A673 (cell line): ENCODE data around the gene MAPK11. TPM values are rescaled to one million over a fixed set of nuclear protein-coding genes. Genes with fewer than 3 reads are reported as not detected.
A peak's percentile ranks its signal among the peaks of the same experiment; 100 is the strongest.

Source experiments
- BruUV-seq: library from RNA; stranded (reverse); fragments of 400-500 nt; replicated peaks from 2 replicates; lab custom pipeline; 2021; lab: Mats Ljungman, UMichigan
- CTCF ChIA-PET: fragments of 300-600 bp; sonication (Branson Sonifier 250); formaldehyde crosslinking; loops from one replicate; lab custom pipeline; 2022; ENCODE audit warnings: antibody characterized with exemption; lab: Charles Lee
- POLR2A ChIA-PET: fragments of 300-600 bp; sonication (Branson Sonifier 250); formaldehyde crosslinking; loops from one replicate; lab custom pipeline; 2022; ENCODE audit warnings: antibody characterized with exemption; ENCODE audit not compliant: low non-redundant PET; lab: Charles Lee
- DNase-seq: peaks from one replicate; pipeline ENCODE4 v3.0.0-alpha.2; 2015; ENCODE audit warnings: low spot score
- H3K27ac ChIP-seq: fragments of 200-600 bp; sonication (generic); 2 replicates; pipeline ENCODE4 v1.5.1; 2016; ENCODE audit warnings: mixed run types, low read depth, mild to moderate bottlenecking, mixed read lengths, antibody characterized with exemption, low read length; ENCODE audit not compliant: poor library complexity, severe bottlenecking
- H3K27me3 ChIP-seq: fragments of 200-600 bp; sonication (generic); replicated peaks from 2 replicates; pipeline ENCODE4 v1.6.1; 2017; ENCODE audit warnings: mixed run types, low read depth, mild to moderate bottlenecking, mixed read lengths, antibody characterized with exemption, low read length; ENCODE audit not compliant: insufficient read depth, poor library complexity
- H3K36me3 ChIP-seq: fragments of 200-600 bp; sonication (generic); 2 replicates; pipeline ENCODE4 v1.6.1; 2016; ENCODE audit warnings: mixed run types, mild to moderate bottlenecking, mixed read lengths, antibody characterized with exemption, low read length; ENCODE audit not compliant: insufficient read depth, poor library complexity, severe bottlenecking
- H3K4me1 ChIP-seq: fragments of 200-600 bp; sonication (generic); 2 replicates; pipeline ENCODE4 v1.6.1; 2017; ENCODE audit warnings: mixed run types, mild to moderate bottlenecking, mixed read lengths, antibody characterized with exemption, low read length; ENCODE audit not compliant: insufficient read depth, poor library complexity, severe bottlenecking
- H3K4me3 ChIP-seq: fragments of 200-600 bp; sonication (generic); 2 replicates; pipeline ENCODE4 v1.5.1; 2016; ENCODE audit warnings: low read depth, mixed run types, mild to moderate bottlenecking, mixed read lengths, low read length; ENCODE audit not compliant: poor library complexity, severe bottlenecking
- H3K9me3 ChIP-seq: fragments of 200-600 bp; sonication (generic); 2 replicates; pipeline ENCODE4 v1.6.1; 2016; ENCODE audit warnings: mixed run types, low read depth, mild to moderate bottlenecking, mixed read lengths, antibody characterized with exemption, low read length; ENCODE audit not compliant: poor library complexity, severe bottlenecking
- EZH2 ChIP-seq: fragments of 200-600 bp; sonication (generic); IDR thresholded peaks from 2 replicates; pipeline ENCODE4 v1.6.1; 2017; ENCODE audit warnings: borderline replicate concordance, low read depth, mild to moderate bottlenecking, mixed read lengths, antibody characterized with exemption, low read length; ENCODE audit not compliant: poor library complexity, severe bottlenecking
- intact Hi-C: fragments of 100-400 bp; cut with micrococcal nuclease; formaldehyde crosslinking; loops from one replicate; pipeline ENCODE4 v1.10.0; 2022; ENCODE audit not compliant: unreplicated experiment
- total RNA-seq: library from RNA; stranded (reverse); gene quantifications from 2 replicates; pipeline ENCODE4 v1.2.3, GENCODE V29; 2021
- TF ChIP-seq, protein P1 (sequence below): fragments of 300-800, 200-600 bp; sonication (generic); conservative IDR thresholded peaks from 2 replicates; pipeline ENCODE4 v1.5.1; 2017; ENCODE audit warnings: low read depth, mild to moderate bottlenecking, antibody characterized with exemption, low read length, moderate library complexity, mixed read lengths

MAPK11 gene
- total RNA-seq, 1 experiment from 2014 or later, result 5.4 TPM

GRCh38 chr22:50243685-50244419 lies 26.3 kb downstream of the MAPK11 start:
- H3K36me3 ChIP-seq, result peaks cover 19% of the 10 kb centered on the region
- ChIA-PET POLR2A (interaction anchor here (1.4 kb wide), 1 partner anchor 282 kb away, joined by 4 read pairs; the partner anchor contains the start of gene SCO2), CTCF (interaction anchor here (0.6 kb wide), 2 partner anchors 9 to 532 kb away, joined by 3 to 4 read pairs; no protein-coding TSS in a partner anchor)
- no TSS peak for BruUV-seq
- TF ChIP-seq EZH2, result no peak
- TF ChIP-seq, protein P1, sequence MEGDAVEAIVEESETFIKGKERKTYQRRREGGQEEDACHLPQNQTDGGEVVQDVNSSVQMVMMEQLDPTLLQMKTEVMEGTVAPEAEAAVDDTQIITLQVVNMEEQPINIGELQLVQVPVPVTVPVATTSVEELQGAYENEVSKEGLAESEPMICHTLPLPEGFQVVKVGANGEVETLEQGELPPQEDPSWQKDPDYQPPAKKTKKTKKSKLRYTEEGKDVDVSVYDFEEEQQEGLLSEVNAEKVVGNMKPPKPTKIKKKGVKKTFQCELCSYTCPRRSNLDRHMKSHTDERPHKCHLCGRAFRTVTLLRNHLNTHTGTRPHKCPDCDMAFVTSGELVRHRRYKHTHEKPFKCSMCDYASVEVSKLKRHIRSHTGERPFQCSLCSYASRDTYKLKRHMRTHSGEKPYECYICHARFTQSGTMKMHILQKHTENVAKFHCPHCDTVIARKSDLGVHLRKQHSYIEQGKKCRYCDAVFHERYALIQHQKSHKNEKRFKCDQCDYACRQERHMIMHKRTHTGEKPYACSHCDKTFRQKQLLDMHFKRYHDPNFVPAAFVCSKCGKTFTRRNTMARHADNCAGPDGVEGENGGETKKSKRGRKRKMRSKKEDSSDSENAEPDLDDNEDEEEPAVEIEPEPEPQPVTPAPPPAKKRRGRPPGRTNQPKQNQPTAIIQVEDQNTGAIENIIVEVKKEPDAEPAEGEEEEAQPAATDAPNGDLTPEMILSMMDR, result no peak
- H3K4me1 ChIP-seq, result no peaks in the 10 kb centered on the region
- no peaks in the 10 kb centered on the region for H3K9me3 ChIP-seq
- intact Hi-C loops, result no loop called here
- no peak for DNase-seq
- H3K27ac ChIP-seq, result peak overlapping the region; percentile 93
- peak overlapping the region; percentile 98 for H3K4me3 ChIP-seq
- H3K27me3 ChIP-seq, result no peaks in the 10 kb centered on the region

DNA sequence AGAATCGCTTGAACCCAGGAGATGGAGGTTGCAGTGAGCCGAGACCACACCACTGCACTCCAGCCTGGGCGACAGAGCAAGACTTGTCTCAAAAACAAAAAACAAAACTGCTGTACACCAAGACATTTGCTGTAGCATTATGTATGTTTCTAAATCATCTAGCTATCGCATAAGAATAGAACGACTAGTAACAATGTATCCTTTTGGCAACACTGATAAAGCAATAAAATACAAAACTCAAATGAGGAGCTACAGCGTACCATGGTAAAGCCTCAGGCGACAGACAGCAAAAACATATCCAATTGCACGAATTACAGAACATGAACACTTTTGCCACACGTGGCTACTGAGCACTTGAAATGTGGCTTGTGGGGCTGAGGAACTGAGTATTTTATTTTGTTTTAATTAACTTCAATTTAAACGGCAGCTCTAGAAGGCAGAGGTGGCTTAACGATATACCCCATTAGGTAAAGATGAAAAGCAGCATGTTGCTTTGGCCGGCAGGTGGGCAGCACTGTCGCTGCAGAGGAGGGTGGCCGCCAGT lies 27.7 kb downstream of the MAPK11 start:
- H3K36me3 ChIP-seq, result peaks cover 16% of the 10 kb centered on the region
- BruUV-seq, result no TSS peak
- H3K27ac ChIP-seq, result no peak overlapping the region
- no peaks in the 10 kb centered on the region for H3K9me3 ChIP-seq
- TF ChIP-seq EZH2, result no peak
- TF ChIP-seq, protein P1, result no peak
- POLR2A ChIA-PET, result no interaction called here
- no peak for DNase-seq
- no peaks in the 10 kb centered on the region for H3K4me1 ChIP-seq
- no peaks in the 10 kb centered on the region for H3K27me3 ChIP-seq
- intact Hi-C loops, result no loop called here
- CTCF ChIA-PET, result interaction anchor here (0.6 to 1.0 kb wide), 2 partner anchors 203 to 283 kb away, joined by 3 read pairs; partner anchors contain the start of gene SCO2
- H3K4me3 ChIP-seq, result peak overlapping the region; percentile 98

- no peak for TF ChIP-seq EZH2
- TF ChIP-seq, protein P1, result no peak
- Histone ChIP-seq H3K9me3 (no peaks in the 10 kb centered on the region), H3K4me1 (no peaks in the 10 kb centered on the region), H3K36me3 (peaks cover 3% of the 10 kb centered on the region), H3K27ac (no peak overlapping the region), H3K4me3 (no peak overlapping the region), H3K27me3 (no peaks in the 10 kb centered on the region)
- no TSS peak for BruUV-seq
- POLR2A ChIA-PET, result no interaction called here
- CTCF ChIA-PET, result no interaction called here
- no peak for DNase-seq
- intact Hi-C loops, result no loop called here
These were observed 31.4 kb downstream of the MAPK11 start for GRCh38 chr22:50238755-50239154.
